Stimulated activated effector memory CD8-positive, alpha-beta T cell treated with anti-CD3 and anti-CD28 coated beads, Interleukin-12 subunit alpha, Interleukin-12 subunit beta, amount 100 ng/mL, for 72 hours (primary cell): ENCODE measurements around the gene HRAS.

Experiments
- ATAC-seq: fragments of 150-1000 bp; cut with Tn5 transposase; 2 replicates; pipeline ENCODE4 v1.10.0; 2021
- DNase-seq, 2 donors: peaks; one replicate each; pipeline ENCODE4 v3.0.0; 2021 to 2022; ENCODE audit warnings: low spot score in 2 of 2
- H3K27ac Mint-ChIP-seq: one replicate; pipeline ENCODE4 v1.8.0; 2022; ENCODE audit warnings: mild to moderate bottlenecking, mixed read lengths
- H3K36me3 Mint-ChIP-seq: one replicate; pipeline ENCODE4 v1.8.0; 2022; ENCODE audit warnings: mild to moderate bottlenecking, mixed read lengths
- H3K4me1 Mint-ChIP-seq: one replicate; pipeline ENCODE4 v1.8.0; 2022; ENCODE audit warnings: mixed read lengths
- H3K4me3 Mint-ChIP-seq: one replicate; pipeline ENCODE4 v1.8.0; 2022; ENCODE audit warnings: mild to moderate bottlenecking, mixed read lengths
- H3K9me3 Mint-ChIP-seq: one replicate; pipeline ENCODE4 v1.8.0; 2022; ENCODE audit warnings: mixed read lengths

The HRAS gene

GRCh38 chr11:550021-550745 is 14.8 kb upstream of the HRAS start:
- DNase-seq (no peak), ATAC-seq (no peak)
- H3K36me3 Mint-ChIP-seq: no peaks in the 10 kb centered on the region
- no peak overlapping the region for H3K27ac Mint-ChIP-seq
- no peak overlapping the region for H3K4me3 Mint-ChIP-seq
- no peaks in the 10 kb centered on the region for H3K9me3 Mint-ChIP-seq
- H3K4me1 Mint-ChIP-seq: no peaks in the 10 kb centered on the region

GRCh38 chr11:548700-549603 is 13.6 kb upstream of the HRAS start:
- no peak for DNase-seq
- Mint-ChIP-seq H3K36me3 (no peaks in the 10 kb centered on the region), H3K27ac (no peak overlapping the region), H3K9me3 (no peaks in the 10 kb centered on the region), H3K4me1 (no peaks in the 10 kb centered on the region), H3K4me3 (no peak overlapping the region)
- no peak for ATAC-seq

GRCh38 chr11:545171-545570 is 9.8 kb upstream of the HRAS start:
- Mint-ChIP-seq H3K4me3 (no peak overlapping the region), H3K27ac (no peak overlapping the region), H3K4me1 (no peaks in the 10 kb centered on the region), H3K9me3 (no peaks in the 10 kb centered on the region), H3K36me3 (peaks cover 6% of the 10 kb centered on the region)
- no peak for ATAC-seq
- no peak for DNase-seq

- Mint-ChIP-seq H3K4me3 (no peak overlapping the region), H3K9me3 (no peaks in the 10 kb centered on the region), H3K4me1 (no peaks in the 10 kb centered on the region), H3K27ac (no peak overlapping the region), H3K36me3 (peaks cover 6% of the 10 kb centered on the region)
- no peak for DNase-seq
- no peak for ATAC-seq
These were observed 9.4 kb upstream of the HRAS start for GRCh38 chr11:544817-545166.

- DNase-seq (no peak), ATAC-seq (no peak)
- no peak overlapping the region for H3K27ac Mint-ChIP-seq
- H3K9me3 Mint-ChIP-seq: no peaks in the 10 kb centered on the region
- H3K4me1 Mint-ChIP-seq: peaks cover 11% of the 10 kb centered on the region
- H3K36me3 Mint-ChIP-seq: peaks cover 6% of the 10 kb centered on the region
- no peak overlapping the region for H3K4me3 Mint-ChIP-seq
These were observed 6.1 kb upstream of the HRAS start for GRCh38 chr11:541433-541885.

GRCh38 chr11:540583-541432 is 5.4 kb upstream of the HRAS start:
- ATAC-seq (no peak), DNase-seq (no peak)
- Mint-ChIP-seq H3K4me1 (peaks cover 17% of the 10 kb centered on the region), H3K27ac (no peak overlapping the region), H3K4me3 (no peak overlapping the region), H3K9me3 (no peaks in the 10 kb centered on the region), H3K36me3 (peaks cover 6% of the 10 kb centered on the region)

GRCh38 chr11:539971-540481 is 4.7 kb upstream of the HRAS start:
- Mint-ChIP-seq H3K4me1 (peaks cover 17% of the 10 kb centered on the region), H3K4me3 (no peak overlapping the region), H3K9me3 (no peaks in the 10 kb centered on the region), H3K36me3 (peaks cover 6% of the 10 kb centered on the region), H3K27ac (no peak overlapping the region)
- no peak for DNase-seq
- no peak for ATAC-seq

GRCh38 chr11:538431-539051 is 3.2 kb upstream of the HRAS start:
- H3K4me1 Mint-ChIP-seq: peaks cover 17% of the 10 kb centered on the region
- H3K9me3 Mint-ChIP-seq: no peaks in the 10 kb centered on the region
- peak overlapping the region; percentile 73 for H3K27ac Mint-ChIP-seq
- DNase-seq (peak in 1 of 2 donors; percentile 54), ATAC-seq (no peak)
- H3K4me3 Mint-ChIP-seq: peak overlapping the region; percentile 84
- H3K36me3 Mint-ChIP-seq: peaks cover 6% of the 10 kb centered on the region

GRCh38 chr11:537622-538430 is 2.5 kb upstream of the HRAS start:
- ATAC-seq (no peak), DNase-seq (peak in 1 of 2 donors; percentile 61)
- Mint-ChIP-seq H3K4me3 (peak overlapping the region; percentile 84), H3K9me3 (no peaks in the 10 kb centered on the region), H3K27ac (peak overlapping the region; percentile 73), H3K36me3 (peaks cover 9% of the 10 kb centered on the region), H3K4me1 (peaks cover 17% of the 10 kb centered on the region)

GRCh38 chr11:536841-537621 is 1.7 kb upstream of the HRAS start, which contains the start of gene LRRC56:
Gene LRRC56, plus strand, starts transcription at chr11:537527. Its CDS starts 3,158 bp downstream, at chr11:540685.
- Mint-ChIP-seq H3K9me3 (no peaks in the 10 kb centered on the region), H3K4me1 (peaks cover 21% of the 10 kb centered on the region), H3K27ac (peak within 1 kb of the TSS; percentile 87), H3K4me3 (peak within 1 kb of the TSS; percentile 84), H3K36me3 (peaks cover 17% of the 10 kb centered on the region)
- DNase-seq: peak; percentile 92 to 93
- ATAC-seq: peak; percentile 60

GRCh38 chr11:535210-535518 is 212 bp downstream of the HRAS start:
- Mint-ChIP-seq H3K4me3 (peak overlapping the region; percentile 84), H3K27ac (no peak overlapping the region), H3K4me1 (peaks cover 23% of the 10 kb centered on the region), H3K9me3 (no peaks in the 10 kb centered on the region), H3K36me3 (peaks cover 16% of the 10 kb centered on the region)
- DNase-seq (no peak), ATAC-seq (peak; percentile 38)

GRCh38 chr11:534396-535209 is 773 bp downstream of the HRAS start:
- peak; percentile 1 for ATAC-seq

More at GRCh38 chr11:534396-535209, 773 bp downstream of the HRAS start:
- H3K36me3 Mint-ChIP-seq: peaks cover 16% of the 10 kb centered on the region
- H3K4me3 Mint-ChIP-seq: peak overlapping the region; percentile 67
- H3K4me1 Mint-ChIP-seq: peaks cover 23% of the 10 kb centered on the region
- peak in 1 of 2 donors; percentile 73 for DNase-seq
- H3K9me3 Mint-ChIP-seq: no peaks in the 10 kb centered on the region
- no peak overlapping the region for H3K27ac Mint-ChIP-seq
